K562 (cell line): Measurements from ENCODE around the gene LGI4.

Experiments
- CTCF ChIP-seq, 3 experiments: IDR thresholded peaks in 2 of 3; conservative IDR thresholded peaks in 1 of 3; 2 replicates each; pipeline ENCODE4 v1.5.1; 2011 to 2012; ENCODE audit warnings: low read length in 3 of 3, mild to moderate bottlenecking in 3 of 3, control low read depth in 2 of 3, improper control_type of control experiment in 1 of 3, inconsistent platforms in 1 of 3, low read depth in 1 of 3, mixed read lengths in 1 of 3, moderate library complexity in 1 of 3; ENCODE audit not compliant: insufficient read depth in 2 of 3
- HMBOX1 ChIP-seq: sonication (generic); IDR thresholded peaks from 2 replicates; pipeline ENCODE4 v1.6.1; 2016
- POLR2AphosphoS2 ChIP-seq: IDR thresholded peaks from 2 replicates; pipeline ENCODE4 v1.6.1; 2012; ENCODE audit warnings: low read length, improper control_type of control experiment
- ZBTB26 ChIP-seq: fragments of 450-650 bp; formaldehyde crosslinking; IDR thresholded peaks from 2 replicates; pipeline ENCODE4 v1.4.0; 2022; ENCODE audit warnings: missing genetic modification characterization
- ZBTB33 ChIP-seq: sonication (generic); formaldehyde crosslinking; IDR thresholded peaks from 2 replicates; pipeline ENCODE4 v1.8.1; 2023; ENCODE audit warnings: mild to moderate bottlenecking, missing genetic modification reagents
- TF ChIP-seq, protein P1 (sequence below): sonication (generic); formaldehyde crosslinking; IDR thresholded peaks from 2 replicates; pipeline ENCODE4 v1.9.0; 2022; ENCODE audit warnings: mild to moderate bottlenecking, missing genetic modification reagents

DNA sequence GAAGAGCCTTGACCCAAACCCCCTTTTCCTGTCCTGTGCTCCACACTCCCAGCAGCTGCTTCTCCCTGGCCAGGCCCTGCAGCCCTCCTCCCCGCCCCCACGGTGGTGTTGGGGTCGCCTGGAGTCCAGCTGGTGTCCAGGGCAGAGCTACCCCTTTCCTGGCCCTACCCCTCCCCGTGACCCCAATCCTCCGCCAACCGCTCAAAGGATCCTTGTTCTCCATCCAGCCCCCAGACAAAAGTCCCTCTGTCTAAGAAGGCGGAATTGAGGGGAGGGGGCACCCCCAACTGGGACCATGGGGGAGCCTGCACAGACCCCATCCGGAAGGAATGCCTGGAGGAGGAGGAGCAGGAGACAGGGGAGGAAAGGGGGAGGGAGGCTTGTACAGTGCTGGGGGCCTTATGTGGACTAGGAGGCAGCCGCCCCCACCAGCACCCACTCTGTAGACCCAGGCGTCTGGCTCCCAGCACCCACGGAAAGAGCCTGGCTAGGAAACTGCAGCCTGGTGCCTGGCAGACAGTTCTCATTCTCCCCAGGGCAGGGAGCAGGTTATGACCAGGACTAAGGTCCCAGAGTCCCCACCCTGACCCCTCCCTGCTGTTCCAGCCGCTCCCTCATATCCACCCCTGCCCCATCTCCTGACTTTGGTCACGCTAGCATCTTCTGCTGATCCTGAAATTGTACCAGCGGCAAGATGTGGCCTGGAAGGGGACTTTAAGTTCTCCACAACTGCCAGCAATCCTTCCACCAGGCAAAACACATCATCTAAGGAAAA lies 19.5 kb downstream of the LGI4 start, which contains the start of gene FXYD3:
- TF ChIP-seq CTCF (IDR thresholded peaks at IDR 0.05 in 2 of 3, conservative IDR thresholded peaks at IDR 0.05 in 1 of 3; ENCODE audit: insufficient read depth in 2 of 3, low read depth in 1 of 3, low read length in 3 of 3) (no peak), HMBOX1 (no peak), ZBTB26 (CRISPR knock-in tag) (no peak), POLR2AphosphoS2 (no peak), ZBTB33 (CRISPR knock-in tag) (no peak)
- TF ChIP-seq, protein P1, sequence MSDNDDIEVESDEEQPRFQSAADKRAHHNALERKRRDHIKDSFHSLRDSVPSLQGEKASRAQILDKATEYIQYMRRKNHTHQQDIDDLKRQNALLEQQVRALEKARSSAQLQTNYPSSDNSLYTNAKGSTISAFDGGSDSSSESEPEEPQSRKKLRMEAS (CRISPR knock-in tag): no peak
